Transverse colon (tissue), 4 donors: Measurements from ENCODE around the gene TCFL5. TPM values are rescaled to one million over a fixed set of nuclear protein-coding genes. Genes with fewer than 3 reads are reported as not detected.
"Not testable (repeated sequence)": the region's sequence is repeated elsewhere in the genome, so short reads cannot be mapped to it uniquely, and the experiment has no call there.

ENCODE experiments used
- DNase-seq: peaks from one replicate; pipeline ENCODE4 v3.0.0-alpha.2; 2019
- H3K27ac ChIP-seq, 4 donors: fragments of 200-600 bp; sonication (generic); 2 replicates each; pipeline ENCODE4 v1.5.1; 2016 to 2018; ENCODE audit warnings: inconsistent platforms in 4 of 4
- H3K27me3 ChIP-seq: fragments of 200-600 bp; sonication (generic); 2 replicates; pipeline ENCODE4 v1.5.1; 2017; ENCODE audit warnings: inconsistent platforms
- H3K36me3 ChIP-seq, 4 donors: fragments of 200-600 bp; sonication (generic); 2 replicates each; pipeline ENCODE4 v1.5.1; 2017 to 2019; ENCODE audit warnings: inconsistent platforms in 4 of 4
- H3K4me1 ChIP-seq, 4 donors: fragments of 200-600 bp; sonication (generic); 2 replicates each; pipeline ENCODE4 v1.5.1; 2017 to 2020; ENCODE audit warnings: inconsistent platforms in 4 of 4
- H3K4me3 ChIP-seq, 4 donors: fragments of 200-600 bp; sonication (generic); 1 replicate in 1 of 4; 2 replicates in 3 of 4; pipeline versions ENCODE4 v1.5.1 to v1.6.1; 2017 to 2019; ENCODE audit warnings: inconsistent platforms in 4 of 4
- H3K9me3 ChIP-seq, 2 donors: fragments of 200-600 bp; sonication (generic); 2 replicates each; pipeline ENCODE4 v1.5.1; 2017 to 2019; ENCODE audit warnings: inconsistent platforms in 2 of 2
- EP300 ChIP-seq: sonication (generic); formaldehyde crosslinking; IDR thresholded peaks from one replicate; pipeline ENCODE4 v1.6.1; 2017; ENCODE audit warnings: antibody characterized with exemption, low read depth
- POLR2A ChIP-seq: fragments of 450-650 bp; IDR thresholded peaks from one replicate; pipeline ENCODE4 v1.6.1; 2016; ENCODE audit warnings: antibody characterized with exemption, mild to moderate bottlenecking, moderate library complexity
- POLR2AphosphoS5 ChIP-seq, 3 donors: sonication (generic); formaldehyde crosslinking; IDR thresholded peaks; one replicate each; pipeline ENCODE4 v1.6.1; 2016; ENCODE audit warnings: antibody characterized with exemption in 3 of 3
- WGBS, 2 donors: methylation state at CpG; one replicate each; pipeline ENCODE4 v1.1.5; 2018; ENCODE audit warnings: low coverage in 1 of 2; 5-methylcytosine and 5-hydroxymethylcytosine counted together
- in situ Hi-C, 4 donors: fragments of 200-750 bp; cut with MboI; loops; one replicate each; pipeline versions ENCODE4 v1.15.0 to v1.15.1; 2017; ENCODE audit warnings: low sequenced_read_pairs in 3 of 4, low pct_ligation_motif_present in 1 of 4, low pct_unique_long_range_greater_than_20kb in 1 of 4
- intact Hi-C: fragments of 100-400 bp; cut with DNase I; formaldehyde crosslinking; loops from one replicate; pipeline ENCODE4 v1.15.1; 2023; ENCODE audit warnings: low total_unique reads
- total RNA-seq, 4 donors: library from RNA; depleted of rRNA; stranded (reverse); fragments of >200 nt; gene quantifications; one replicate each; pipeline ENCODE4 v1.1.0, GENCODE V29; 2016
- TF ChIP-seq, protein P1 (sequence below), 5 experiments: fragments of 200-600 bp in 3 of 5; fragments of 450-650 bp in 2 of 5; sonication (generic) in 3 of 5; IDR thresholded peaks; 1 replicate in 2 of 5; 2 replicates in 3 of 5; pipeline ENCODE4 v1.5.1; 2016 to 2017; ENCODE audit warnings: antibody characterized with exemption in 5 of 5, inconsistent platforms in 3 of 5, mild to moderate bottlenecking in 2 of 5, moderate library complexity in 1 of 5

TCFL5 gene
- total RNA-seq, 4 donors from 2014 or later: 5.2 to 19.9 (median 5.9) TPM

DNA sequence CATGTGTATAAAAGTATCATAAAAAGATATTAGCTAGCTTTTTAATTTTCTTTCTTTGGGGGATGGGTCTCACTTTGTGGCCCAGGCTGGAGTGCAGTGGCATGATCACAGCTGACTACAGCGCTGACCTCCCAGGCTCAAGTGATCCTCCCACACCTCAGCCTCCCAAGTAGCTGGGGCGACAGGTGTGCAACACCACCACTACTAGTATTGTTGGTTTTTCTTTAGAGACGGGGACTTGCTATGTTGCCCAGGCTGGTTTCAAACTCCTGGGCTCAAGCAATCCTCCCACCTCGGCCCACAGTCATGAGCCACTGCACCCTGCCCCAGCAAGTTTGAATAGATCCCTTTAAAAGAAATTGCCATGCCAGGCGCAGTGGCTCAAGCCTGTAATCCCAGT is 6.5 kb downstream of the TCFL5 start:
- Histone ChIP-seq H3K27me3 (no peaks in the 10 kb centered on the region), H3K27ac (no peak overlapping the region), H3K9me3 (no peaks in the 10 kb centered on the region), H3K4me1 (peaks cover under 1 to 4% (median 1%) of the 10 kb centered on the region in 4 donors), H3K4me3 (no peak overlapping the region), H3K36me3 (peaks cover 0 to 8% (median 0%) of the 10 kb centered on the region in 4 donors)
- 92 to 96% methylated on average over 2 to 5 of the region's 5 CpGs for WGBS, 2 donors
- intact Hi-C loops (no loop called here), in situ Hi-C loops (no loop called here)
- no peak for TF ChIP-seq POLR2AphosphoS5 (IDR thresholded peaks at IDR 0.05)
- TF ChIP-seq POLR2A: no peak
- no peak for TF ChIP-seq EP300
- TF ChIP-seq, protein P1, sequence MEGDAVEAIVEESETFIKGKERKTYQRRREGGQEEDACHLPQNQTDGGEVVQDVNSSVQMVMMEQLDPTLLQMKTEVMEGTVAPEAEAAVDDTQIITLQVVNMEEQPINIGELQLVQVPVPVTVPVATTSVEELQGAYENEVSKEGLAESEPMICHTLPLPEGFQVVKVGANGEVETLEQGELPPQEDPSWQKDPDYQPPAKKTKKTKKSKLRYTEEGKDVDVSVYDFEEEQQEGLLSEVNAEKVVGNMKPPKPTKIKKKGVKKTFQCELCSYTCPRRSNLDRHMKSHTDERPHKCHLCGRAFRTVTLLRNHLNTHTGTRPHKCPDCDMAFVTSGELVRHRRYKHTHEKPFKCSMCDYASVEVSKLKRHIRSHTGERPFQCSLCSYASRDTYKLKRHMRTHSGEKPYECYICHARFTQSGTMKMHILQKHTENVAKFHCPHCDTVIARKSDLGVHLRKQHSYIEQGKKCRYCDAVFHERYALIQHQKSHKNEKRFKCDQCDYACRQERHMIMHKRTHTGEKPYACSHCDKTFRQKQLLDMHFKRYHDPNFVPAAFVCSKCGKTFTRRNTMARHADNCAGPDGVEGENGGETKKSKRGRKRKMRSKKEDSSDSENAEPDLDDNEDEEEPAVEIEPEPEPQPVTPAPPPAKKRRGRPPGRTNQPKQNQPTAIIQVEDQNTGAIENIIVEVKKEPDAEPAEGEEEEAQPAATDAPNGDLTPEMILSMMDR (IDR thresholded peaks at IDR 0.05): no peak
- no peak for DNase-seq

DNA sequence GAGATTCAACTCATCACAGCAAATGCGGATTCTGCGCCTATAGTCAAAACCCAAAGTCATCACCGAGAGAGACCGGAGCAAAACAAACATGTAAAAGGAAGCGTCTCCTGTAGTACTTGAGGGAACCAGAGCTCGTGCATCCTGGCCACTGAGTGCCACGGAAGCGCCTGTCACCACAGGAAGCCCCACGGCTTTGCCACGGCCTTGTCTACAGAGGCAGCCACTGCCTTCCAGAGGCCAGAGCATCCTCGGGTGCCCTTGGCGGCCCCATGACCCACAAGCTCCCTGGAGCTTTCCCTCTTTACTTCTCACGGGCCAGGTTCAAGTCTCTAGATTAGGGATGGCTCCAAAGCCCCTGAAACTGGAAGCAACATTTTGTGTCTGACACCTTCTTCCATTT is 7.5 kb downstream of the TCFL5 start:
- DNase-seq: no peak

DNA sequence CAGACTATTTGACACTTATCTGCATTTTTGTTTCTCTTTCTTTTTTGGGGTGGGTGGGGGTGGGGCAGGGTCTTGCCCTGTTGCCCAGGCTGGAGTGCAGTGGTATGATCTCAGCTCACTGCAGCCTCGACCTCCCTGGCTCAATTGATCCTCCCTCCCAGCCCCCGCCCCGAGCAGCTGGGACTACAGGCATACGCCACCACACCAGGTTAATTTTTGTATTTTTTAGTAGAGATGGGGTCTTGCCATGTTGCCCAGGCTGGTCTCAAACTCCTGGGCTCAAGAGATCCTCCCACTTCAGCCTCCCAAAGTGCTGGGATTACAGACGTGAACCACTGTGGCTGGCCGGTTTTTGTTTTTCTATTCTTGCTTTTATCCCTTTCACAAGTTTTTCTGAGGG is 8.3 kb downstream of the TCFL5 start:
- in situ Hi-C loops, DNase-seq, intact Hi-C loops, H3K4me1 ChIP-seq, H3K27me3 ChIP-seq, H3K27ac ChIP-seq, H3K4me3 ChIP-seq, H3K9me3 ChIP-seq, H3K36me3 ChIP-seq: not testable (repeated sequence)
- WGBS, 2 donors: 93 to 95% methylated on average over 2 to 6 of the region's 6 CpGs

More for the DNA sequence above, 7.5 kb downstream of the TCFL5 start:
- 96 to 97% methylated on average over 5 to 13 of the region's 13 CpGs for WGBS, 2 donors
- no peaks in the 10 kb centered on the region for H3K4me1 ChIP-seq
- no peak overlapping the region for H3K4me3 ChIP-seq
- H3K9me3 ChIP-seq: no peaks in the 10 kb centered on the region
- peaks cover 0 to 8% (median 0%) of the 10 kb centered on the region in 4 donors for H3K36me3 ChIP-seq
- intact Hi-C loops: no loop called here
- in situ Hi-C loops: no loop called here
- no peak for TF ChIP-seq POLR2A
- TF ChIP-seq POLR2AphosphoS5 (IDR thresholded peaks at IDR 0.05): no peak
- no peak for TF ChIP-seq EP300
- TF ChIP-seq, protein P1 (IDR thresholded peaks at IDR 0.05): no peak
- H3K27ac ChIP-seq: no peak overlapping the region
- no peaks in the 10 kb centered on the region for H3K27me3 ChIP-seq

DNA sequence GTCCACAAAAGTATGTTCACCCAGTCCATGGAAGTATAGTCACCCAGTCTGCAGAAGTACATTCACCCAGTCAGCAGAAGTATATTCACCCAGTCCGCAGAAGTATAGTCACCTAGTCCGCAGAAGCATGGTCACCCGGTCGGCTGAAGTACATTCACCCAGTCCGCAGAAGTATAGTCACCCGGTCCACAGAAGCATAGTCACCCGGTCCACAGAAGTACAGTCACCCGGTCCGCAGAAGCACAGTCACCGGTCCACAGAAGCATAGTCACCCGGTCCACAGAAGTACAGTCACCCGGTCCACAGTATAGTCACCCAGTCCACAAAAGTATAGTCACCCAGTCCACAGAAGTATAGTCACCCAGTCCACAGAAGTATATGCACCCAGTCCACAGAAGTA is 8.8 kb downstream of the TCFL5 start:
- no peak overlapping the region for H3K27ac ChIP-seq
- TF ChIP-seq POLR2A (no peak), EP300 (no peak), POLR2AphosphoS5 (IDR thresholded peaks at IDR 0.05) (no peak)
- TF ChIP-seq, protein P1 (IDR thresholded peaks at IDR 0.05): no peak
- H3K4me1 ChIP-seq: no peaks in the 10 kb centered on the region
- no peaks in the 10 kb centered on the region for H3K9me3 ChIP-seq
- no peak for DNase-seq
- peaks cover 0 to 8% (median 0%) of the 10 kb centered on the region in 4 donors for H3K36me3 ChIP-seq
- in situ Hi-C loops: no loop called here
- intact Hi-C loops: no loop called here
- WGBS, 2 donors: 80 to 94% methylated on average over 1 to 12 of the region's 12 CpGs
- H3K27me3 ChIP-seq: no peaks in the 10 kb centered on the region
- no peak overlapping the region for H3K4me3 ChIP-seq

DNA sequence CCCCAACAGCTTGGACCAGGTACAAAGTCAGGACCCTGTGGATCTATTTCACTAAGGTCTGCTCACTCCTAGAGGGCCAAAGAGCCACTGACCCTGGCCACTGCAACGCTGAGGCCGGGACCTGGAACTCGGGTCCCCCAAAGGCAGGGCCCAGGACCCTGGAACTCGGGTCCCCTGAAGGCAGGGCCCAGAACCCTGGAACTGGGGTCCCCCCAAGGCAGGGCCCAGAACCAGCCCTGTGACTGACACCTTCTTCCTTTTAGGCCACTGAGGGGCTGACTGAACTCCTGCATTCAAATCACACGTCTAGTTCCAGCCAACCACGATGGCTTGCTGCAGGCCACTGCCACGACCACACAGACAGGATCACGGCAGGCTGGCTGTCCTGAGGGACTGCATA is 9.4 kb downstream of the TCFL5 start:
- no peaks in the 10 kb centered on the region for H3K4me1 ChIP-seq
- H3K27me3 ChIP-seq: no peaks in the 10 kb centered on the region
- TF ChIP-seq, protein P1 (IDR thresholded peaks at IDR 0.05): no peak
- TF ChIP-seq POLR2AphosphoS5 (IDR thresholded peaks at IDR 0.05): no peak
- no peak for TF ChIP-seq POLR2A
- no peak for TF ChIP-seq EP300
- H3K27ac ChIP-seq: no peak overlapping the region
- in situ Hi-C loops: no loop called here
- no peak for DNase-seq
- H3K36me3 ChIP-seq: peaks cover 0 to 4% (median 0%) of the 10 kb centered on the region in 4 donors
- H3K4me3 ChIP-seq: no peak overlapping the region
- no peaks in the 10 kb centered on the region for H3K9me3 ChIP-seq
- 92% methylated on average over 8 of the region's 8 CpGs; no CpG with 5 or more reads in 1 of the 2 donors for WGBS, 2 donors
- intact Hi-C loops: no loop called here
